Activated naive CD4-positive, alpha-beta T cell treated with anti-CD3 and anti-CD28 coated beads, Interleukin-2, amount 50 U/mL, for 72 hours (primary cell): ENCODE data around the gene NLGN1. TPM values are rescaled to one million over a fixed set of nuclear protein-coding genes. Genes with fewer than 3 reads are reported as not detected.

Experiments used
- ATAC-seq, 2 donors: fragments of 150-1000 bp; cut with Tn5 transposase; 2 replicates each; pipeline ENCODE4 v1.10.0; 2021; ENCODE audit warnings: mild to moderate bottlenecking in 2 of 2, moderate library complexity in 2 of 2
- DNase-seq, 2 donors: peaks; one replicate each; pipeline ENCODE4 v3.0.0; 2021 to 2022; ENCODE audit warnings: low spot score in 2 of 2
- H3K27ac Mint-ChIP-seq, 2 donors: one replicate each; pipeline ENCODE4 v1.8.0; 2022; ENCODE audit warnings: mild to moderate bottlenecking in 2 of 2, mixed read lengths in 2 of 2
- H3K36me3 Mint-ChIP-seq, 2 donors: one replicate each; pipeline ENCODE4 v1.8.0; 2022; ENCODE audit warnings: mixed read lengths in 2 of 2
- H3K9me3 Mint-ChIP-seq, 2 donors: one replicate each; pipeline ENCODE4 v1.8.0; 2022; ENCODE audit warnings: mixed read lengths in 2 of 2
- total RNA-seq, 2 donors: library from RNA; stranded (reverse); gene quantifications; one replicate each; pipeline ENCODE4 v1.2.3, GENCODE V29; 2022

The NLGN1 gene
- total RNA-seq, 2 donors from 2014 or later, result not detected

DNA sequence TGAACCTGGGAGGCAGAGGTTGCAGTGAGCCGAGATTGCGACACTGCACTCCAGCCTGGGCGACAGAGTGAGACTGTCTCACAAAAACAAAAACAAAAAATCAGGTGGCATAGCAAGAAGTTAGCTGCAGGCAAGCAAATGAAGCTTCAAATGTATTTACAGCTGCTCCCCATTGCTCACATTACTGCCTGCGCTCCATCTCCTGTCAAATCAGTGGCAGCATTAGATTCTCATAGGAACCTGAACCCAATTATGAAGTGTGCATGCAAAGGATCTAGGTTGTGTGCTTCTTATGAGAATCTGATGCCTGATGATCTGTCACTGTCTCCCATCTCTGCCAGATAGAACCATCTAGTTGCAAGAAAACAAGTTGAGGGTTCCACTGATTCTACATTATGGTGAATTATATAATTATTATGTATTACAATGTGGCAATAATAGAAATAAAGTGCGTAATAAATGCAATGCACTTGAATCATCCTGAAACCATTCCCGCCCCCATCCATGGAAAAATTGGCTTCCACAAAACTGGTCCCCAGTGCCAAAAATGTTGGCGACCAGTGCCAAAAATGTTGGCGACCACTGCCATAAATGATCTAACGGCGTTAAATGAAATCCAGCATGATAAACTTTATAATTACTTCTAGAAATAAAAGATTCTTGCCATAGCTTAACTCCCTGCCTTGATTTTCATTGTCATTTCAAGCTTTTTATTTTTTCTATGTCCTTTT is 844.9 kb downstream of the NLGN1 start:
- Mint-ChIP-seq H3K27ac (no peak overlapping the region), H3K36me3 (no peaks in the 10 kb centered on the region), H3K9me3 (no peaks in the 10 kb centered on the region)
- DNase-seq, result no peak
- ATAC-seq, result no peak

DNA sequence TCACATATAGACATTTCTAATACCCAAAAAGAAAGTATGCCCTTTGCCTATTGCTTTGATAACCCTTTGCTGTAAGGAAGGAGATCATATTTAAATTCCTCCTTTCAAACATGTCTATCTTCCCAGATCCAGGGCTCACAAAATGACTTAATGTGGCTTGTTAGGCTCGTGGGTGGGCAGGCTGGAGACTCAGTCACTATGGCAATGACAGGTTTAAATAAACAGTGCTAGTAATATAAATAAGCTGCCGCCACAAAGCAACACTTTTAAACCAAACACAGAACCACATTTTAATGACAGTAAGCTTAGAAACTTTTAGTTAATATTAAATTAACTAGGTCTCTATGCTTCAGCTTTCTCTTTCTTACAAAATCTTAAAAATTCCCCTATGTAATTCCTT is 845.6 kb downstream of the NLGN1 start:
- H3K9me3 Mint-ChIP-seq, result no peaks in the 10 kb centered on the region
- H3K27ac Mint-ChIP-seq, result no peak overlapping the region
- no peaks in the 10 kb centered on the region for H3K36me3 Mint-ChIP-seq
- DNase-seq, result no peak
- ATAC-seq, result no peak

DNA sequence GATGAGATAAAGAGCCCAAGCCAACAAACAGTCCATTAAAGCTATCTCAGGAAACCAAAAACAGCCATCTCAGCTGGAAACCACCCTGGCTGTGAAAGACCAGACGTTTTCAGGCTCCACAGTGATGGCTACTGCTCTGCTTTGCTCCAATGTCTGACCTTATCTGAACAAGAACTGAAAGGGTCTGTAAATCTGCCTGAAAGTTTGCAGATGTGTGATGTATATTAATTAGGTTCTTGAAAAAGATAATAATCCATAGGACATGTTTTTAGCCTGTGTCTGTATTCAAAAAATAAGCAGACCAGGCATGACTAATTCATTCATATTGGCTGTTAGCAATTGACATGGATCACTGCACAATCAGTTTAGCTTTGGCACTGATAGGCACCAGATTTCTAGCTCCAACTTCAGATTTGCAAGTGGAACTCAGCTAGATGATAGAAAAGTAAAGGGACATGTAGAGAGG is 850.2 kb downstream of the NLGN1 start:
- Mint-ChIP-seq H3K27ac (no peak overlapping the region), H3K9me3 (peaks cover 0 to 4% of the 10 kb centered on the region in 2 donors), H3K36me3 (no peaks in the 10 kb centered on the region)
- ATAC-seq, result no peak
- no peak for DNase-seq

DNA sequence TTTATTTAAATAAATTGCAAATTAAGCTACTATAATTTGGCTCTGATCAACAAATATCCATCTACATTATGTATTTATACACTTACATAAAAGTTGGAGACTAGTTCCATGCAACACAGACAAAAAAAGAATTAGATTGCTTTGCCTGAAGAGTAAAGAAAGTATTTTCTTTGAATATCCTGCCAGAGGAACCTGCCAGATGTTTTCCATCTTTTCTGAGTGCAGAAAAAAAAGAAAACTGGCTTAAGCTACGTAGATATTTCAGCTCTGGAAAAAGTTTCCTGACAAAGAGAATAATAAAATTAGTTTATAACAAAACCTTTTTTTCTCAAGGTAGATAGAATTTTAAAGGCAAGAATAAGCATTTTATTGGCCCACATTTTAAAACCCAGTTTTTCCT is 854.1 kb downstream of the NLGN1 start:
- no peaks in the 10 kb centered on the region for H3K36me3 Mint-ChIP-seq
- H3K27ac Mint-ChIP-seq, result no peak overlapping the region
- ATAC-seq (no peak), DNase-seq (no peak)
- peaks cover 0 to 4% of the 10 kb centered on the region in 2 donors for H3K9me3 Mint-ChIP-seq

DNA sequence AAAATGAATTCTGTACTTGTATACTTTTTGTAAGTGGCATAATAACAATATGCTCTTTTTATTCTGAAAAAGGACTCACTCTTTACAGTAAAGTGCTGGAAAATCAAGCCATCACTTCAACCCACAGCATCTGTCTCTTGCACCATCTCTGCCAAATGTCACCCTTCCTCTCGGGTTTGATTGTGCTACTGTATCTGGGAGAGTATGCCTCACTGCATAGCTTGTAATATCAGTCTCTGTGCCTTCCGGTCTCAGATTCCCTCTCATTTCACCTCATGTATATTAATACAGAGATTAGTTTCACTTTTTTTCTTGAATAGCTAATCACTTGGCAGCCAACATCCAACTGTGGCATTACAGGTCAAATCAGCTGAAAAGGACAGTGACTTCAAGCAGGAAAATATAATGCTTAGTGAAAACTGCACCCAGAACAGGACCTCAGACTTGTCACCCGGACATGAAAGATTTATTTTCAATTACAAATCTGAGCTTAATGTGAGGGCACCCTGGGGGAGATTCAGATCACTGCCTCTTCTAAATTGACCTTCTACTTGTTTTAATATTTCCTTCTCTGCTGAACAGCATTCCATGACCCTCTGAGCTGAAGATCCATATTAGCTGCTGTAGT is 855.8 kb downstream of the NLGN1 start:
- ATAC-seq (no peak), DNase-seq (no peak)
- Mint-ChIP-seq H3K9me3 (peaks cover 0 to 4% of the 10 kb centered on the region in 2 donors), H3K36me3 (no peaks in the 10 kb centered on the region), H3K27ac (no peak overlapping the region)

DNA sequence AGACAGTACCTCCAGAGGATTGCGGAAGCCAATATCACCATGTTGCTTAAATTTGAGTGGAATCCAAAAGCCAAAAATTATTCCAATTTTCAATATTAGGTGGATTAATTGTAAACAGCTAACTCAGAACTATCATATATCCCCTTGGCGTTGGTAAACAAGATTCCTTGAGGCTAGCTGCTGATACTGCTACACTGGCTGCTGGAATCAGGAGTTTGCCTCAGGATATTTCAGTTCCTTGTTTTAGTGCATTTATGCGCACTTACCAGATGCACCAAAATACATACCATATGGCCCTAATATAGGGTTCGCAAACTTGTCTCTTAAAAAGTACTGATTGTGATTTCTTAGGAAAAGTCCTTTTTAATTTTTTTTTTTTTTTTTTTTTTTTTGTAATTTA is 856.4 kb downstream of the NLGN1 start:
- Mint-ChIP-seq H3K9me3 (peaks cover 0 to 3% of the 10 kb centered on the region in 2 donors), H3K36me3 (no peaks in the 10 kb centered on the region), H3K27ac (no peak overlapping the region)
- DNase-seq, result no peak
- no peak for ATAC-seq

DNA sequence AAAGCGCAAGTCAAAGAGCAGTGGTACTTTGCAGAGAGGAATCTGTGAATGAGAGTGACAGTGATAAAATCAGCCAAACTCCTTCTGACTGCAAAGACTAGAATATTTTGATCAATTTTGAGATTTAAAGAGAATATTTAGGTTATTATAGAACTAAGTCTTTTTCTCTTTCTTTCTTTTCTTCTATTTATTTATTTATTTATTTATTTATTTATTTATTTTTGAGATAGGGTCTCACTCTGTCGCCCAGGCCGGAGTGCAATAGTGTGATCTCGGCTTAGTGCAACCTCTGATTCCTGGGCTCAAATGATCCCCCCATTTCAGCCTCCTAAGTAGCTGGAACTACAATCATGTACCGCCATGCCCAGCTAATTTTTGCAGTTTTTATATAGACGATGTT is 857.9 kb downstream of the NLGN1 start:
- no peaks in the 10 kb centered on the region for H3K36me3 Mint-ChIP-seq
- DNase-seq (no peak), ATAC-seq (no peak)
- H3K27ac Mint-ChIP-seq, result no peak overlapping the region
- peaks cover 0 to 4% of the 10 kb centered on the region in 2 donors for H3K9me3 Mint-ChIP-seq

DNA sequence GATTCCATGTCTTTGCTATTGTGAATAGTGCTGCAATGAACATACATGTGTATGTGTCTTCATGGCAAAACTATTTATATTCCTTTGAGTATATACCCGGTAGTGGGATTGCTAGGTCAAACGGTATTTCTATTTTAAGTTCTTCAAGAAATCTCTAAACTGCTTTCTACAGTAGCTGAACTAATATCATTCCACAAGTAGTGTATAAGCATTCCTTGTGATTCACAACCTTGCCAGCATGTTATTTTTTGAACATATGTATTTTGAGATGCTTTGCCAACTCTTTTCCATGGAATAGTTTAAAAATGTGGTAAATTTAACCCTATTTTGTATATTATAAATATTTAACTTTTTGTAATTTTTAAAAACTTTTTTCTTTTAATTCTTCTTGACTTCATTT is 868.9 kb downstream of the NLGN1 start:
- no peak for ATAC-seq
- Mint-ChIP-seq H3K27ac (no peak overlapping the region), H3K36me3 (no peaks in the 10 kb centered on the region), H3K9me3 (no peaks in the 10 kb centered on the region)
- DNase-seq, result no peak

DNA sequence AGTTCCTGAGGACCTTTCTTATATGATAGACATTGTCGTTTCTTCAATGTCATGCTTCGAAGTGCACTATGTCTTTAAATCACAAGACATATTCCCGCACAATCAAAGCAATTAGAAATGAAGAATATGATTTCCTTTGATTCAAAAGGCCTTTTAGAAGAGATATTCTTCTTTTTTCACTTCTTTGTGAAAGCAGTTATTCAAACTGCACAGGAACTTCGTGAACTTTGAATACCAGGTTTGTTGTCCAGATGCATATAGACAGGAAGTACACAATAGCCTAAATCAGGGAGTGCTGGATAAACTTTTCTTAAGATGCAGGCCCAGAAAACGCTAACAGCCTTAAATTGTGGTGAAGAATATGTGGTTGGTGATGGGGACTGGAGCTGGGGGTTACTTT is 870.5 kb downstream of the NLGN1 start:
- Mint-ChIP-seq H3K27ac (no peak overlapping the region), H3K9me3 (no peaks in the 10 kb centered on the region), H3K36me3 (no peaks in the 10 kb centered on the region)
- ATAC-seq (no peak), DNase-seq (no peak)

DNA sequence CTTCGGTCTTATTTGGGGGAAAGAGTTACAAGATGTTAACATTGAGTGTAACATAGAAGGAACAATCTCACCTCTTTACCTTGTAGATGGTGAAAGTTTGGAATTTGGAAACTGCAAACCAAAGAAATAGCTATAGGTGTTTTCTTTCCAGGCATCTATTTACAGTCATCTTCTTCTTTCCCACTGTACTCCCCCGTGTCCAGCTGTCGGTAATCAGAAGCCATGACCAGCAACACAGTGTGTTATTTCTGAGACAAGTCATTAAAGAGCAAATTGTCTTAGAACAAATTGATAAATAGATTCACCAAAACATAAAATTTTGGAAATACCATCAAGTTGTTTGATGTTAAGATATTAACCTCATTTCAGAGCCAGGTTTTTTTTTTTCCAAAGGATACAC is 871.0 kb downstream of the NLGN1 start:
- no peaks in the 10 kb centered on the region for H3K36me3 Mint-ChIP-seq
- no peak for ATAC-seq
- no peak overlapping the region for H3K27ac Mint-ChIP-seq
- H3K9me3 Mint-ChIP-seq, result no peaks in the 10 kb centered on the region
- DNase-seq, result no peak

DNA sequence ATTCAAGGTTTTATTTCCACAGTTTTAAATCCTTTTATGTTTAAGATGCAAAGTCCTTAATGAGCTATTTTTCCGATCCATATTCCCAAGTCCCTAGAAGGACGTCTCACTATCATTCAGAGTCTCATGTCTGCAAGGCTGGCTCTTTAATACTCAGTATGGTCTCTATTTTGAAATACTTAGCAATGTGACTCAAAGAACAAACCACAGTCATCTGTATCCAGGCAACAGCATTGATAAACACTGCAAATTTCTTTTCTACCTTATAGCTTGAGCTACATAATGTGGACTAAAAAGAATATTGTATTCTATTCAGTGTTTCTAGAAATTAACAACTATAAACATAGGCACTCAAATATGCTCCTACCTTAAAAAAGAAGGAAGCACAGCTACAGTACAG is 873.3 kb downstream of the NLGN1 start:
- Mint-ChIP-seq H3K36me3 (no peaks in the 10 kb centered on the region), H3K27ac (no peak overlapping the region), H3K9me3 (no peaks in the 10 kb centered on the region)
- no peak for DNase-seq
- no peak for ATAC-seq

DNA sequence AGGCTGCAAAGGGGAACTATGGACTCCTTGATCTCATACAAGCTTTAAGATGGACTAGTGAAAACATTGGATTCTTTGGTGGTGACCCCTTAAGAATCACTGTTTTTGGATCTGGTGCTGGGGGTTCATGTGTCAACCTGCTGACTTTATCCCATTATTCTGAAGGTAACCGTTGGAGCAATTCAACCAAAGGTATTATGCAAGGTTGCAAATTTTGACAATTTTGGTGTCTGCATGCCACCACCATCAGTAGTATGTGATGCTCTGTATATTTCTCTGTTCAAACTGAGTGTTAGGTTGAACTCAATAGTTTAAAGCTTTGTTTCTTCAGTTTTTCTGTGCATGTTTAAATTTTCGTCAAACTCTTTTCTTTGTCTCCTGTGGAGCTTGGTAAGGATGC is 877.8 kb downstream of the NLGN1 start:
- ATAC-seq, result no peak
- Mint-ChIP-seq H3K27ac (no peak overlapping the region), H3K9me3 (no peaks in the 10 kb centered on the region), H3K36me3 (no peaks in the 10 kb centered on the region)
- no peak for DNase-seq

DNA sequence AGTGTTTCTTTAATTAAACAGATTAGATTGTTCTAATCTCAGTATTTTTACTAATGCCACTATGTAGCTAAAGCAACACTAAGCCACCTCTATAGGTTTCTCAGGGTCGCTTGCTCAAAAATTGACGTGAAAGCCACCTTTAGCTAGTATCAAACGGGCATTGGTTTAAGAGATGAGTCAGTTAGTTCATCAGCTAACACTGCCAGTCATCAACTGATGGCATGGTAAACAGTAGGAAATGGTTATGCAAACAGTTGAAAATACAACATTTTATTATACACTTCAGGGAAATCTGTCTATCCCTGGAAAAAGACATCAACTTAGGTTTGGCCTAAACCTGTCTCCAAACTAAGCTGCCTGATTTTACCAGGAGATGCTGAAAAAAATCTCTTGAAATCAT is 879.3 kb downstream of the NLGN1 start:
- DNase-seq, result no peak
- no peaks in the 10 kb centered on the region for H3K36me3 Mint-ChIP-seq
- peaks cover 0 to 5% of the 10 kb centered on the region in 2 donors for H3K9me3 Mint-ChIP-seq
- H3K27ac Mint-ChIP-seq, result no peak overlapping the region
- ATAC-seq, result no peak

DNA sequence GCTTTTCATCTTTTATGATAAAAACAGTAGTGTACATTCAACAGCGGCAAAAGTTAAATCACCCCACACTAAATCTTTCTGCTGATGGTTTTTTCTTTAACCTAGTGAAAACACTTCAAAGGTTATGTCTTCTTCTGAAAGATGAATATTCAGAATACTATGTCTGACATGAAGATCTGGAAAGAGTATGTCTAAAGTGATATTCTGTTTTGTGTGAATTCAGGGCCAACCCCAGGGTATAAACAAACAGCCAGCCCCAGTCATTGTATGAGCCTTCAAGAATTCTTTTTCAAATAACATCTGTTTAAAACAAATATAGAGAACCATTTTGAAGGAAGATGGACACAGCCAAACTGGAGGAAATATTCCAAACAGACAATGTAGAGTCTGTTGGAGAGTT is 880.5 kb downstream of the NLGN1 start:
- Mint-ChIP-seq H3K27ac (no peak overlapping the region), H3K36me3 (no peaks in the 10 kb centered on the region), H3K9me3 (peaks cover 0 to 5% of the 10 kb centered on the region in 2 donors)
- DNase-seq, result no peak
- ATAC-seq, result no peak

DNA sequence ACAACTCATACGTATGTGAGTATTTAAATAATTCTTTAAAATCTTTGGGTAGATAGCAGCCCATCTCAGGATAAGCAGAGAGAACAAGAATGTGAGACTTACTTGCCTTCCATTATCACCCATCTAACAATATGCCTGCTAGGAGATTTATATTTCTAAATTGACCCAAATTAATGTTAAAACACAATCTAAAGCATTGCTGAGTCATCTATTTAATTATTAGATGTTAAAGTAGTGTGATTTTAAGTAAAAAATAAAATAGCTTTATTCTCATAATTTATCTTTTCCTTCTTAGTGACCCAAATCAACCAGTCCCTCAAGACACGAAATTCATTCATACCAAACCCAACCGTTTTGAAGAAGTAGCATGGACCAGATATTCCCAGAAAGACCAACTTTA is 882.6 kb downstream of the NLGN1 start:
- ATAC-seq (no peak), DNase-seq (no peak)
- no peaks in the 10 kb centered on the region for H3K36me3 Mint-ChIP-seq
- H3K9me3 Mint-ChIP-seq, result peaks cover 0 to 5% of the 10 kb centered on the region in 2 donors
- H3K27ac Mint-ChIP-seq, result no peak overlapping the region

DNA sequence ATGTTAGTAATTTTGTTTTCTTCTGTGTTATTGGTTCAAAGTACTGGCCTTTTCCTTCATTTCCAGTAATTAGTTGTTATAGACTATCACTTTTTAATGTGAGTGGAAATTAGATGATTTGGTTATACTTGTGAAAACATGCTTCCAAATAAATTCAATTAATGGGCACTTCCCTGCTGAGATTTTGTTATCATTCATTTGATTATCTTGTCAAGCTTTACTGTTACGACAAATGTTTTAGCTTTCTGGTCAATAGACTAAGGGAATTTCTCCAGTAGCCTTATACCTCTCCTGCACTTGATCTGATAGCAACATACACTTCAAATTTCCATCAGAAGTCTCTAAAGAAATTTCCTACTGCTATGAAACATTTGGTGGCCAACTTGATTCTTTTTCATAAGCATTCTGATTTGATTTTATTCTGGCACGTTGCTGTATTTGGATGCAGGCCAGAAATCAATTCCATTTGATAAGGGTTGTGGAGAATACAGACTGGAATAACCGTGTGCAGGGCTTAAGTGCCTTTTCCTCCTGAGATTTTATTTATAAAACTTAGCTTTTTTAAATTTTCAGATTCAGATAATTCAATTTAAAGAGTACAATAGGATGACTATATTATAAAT is 887.8 kb downstream of the NLGN1 start:
- ATAC-seq, result no peak
- H3K9me3 Mint-ChIP-seq, result peaks cover 4 to 12% of the 10 kb centered on the region in 2 donors
- H3K36me3 Mint-ChIP-seq, result no peaks in the 10 kb centered on the region

DNA sequence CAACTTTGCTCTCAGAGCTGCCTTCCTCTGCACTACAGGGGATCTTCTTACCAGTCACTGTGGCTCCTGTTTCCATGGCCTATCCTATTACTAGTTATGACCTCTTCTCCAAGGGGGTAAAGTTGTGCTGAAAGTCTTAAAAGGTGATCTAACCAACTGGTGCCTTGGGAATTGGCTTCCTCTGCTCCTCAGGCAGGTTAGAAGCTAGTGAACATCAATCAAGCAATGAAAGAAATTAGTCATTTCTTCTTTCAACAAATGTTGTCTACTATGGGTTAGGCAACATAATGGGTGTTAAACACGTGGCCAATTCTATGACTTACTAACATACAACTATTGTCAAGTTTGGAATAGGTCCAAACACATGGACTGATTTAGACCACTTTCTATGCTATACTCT is 890.2 kb downstream of the NLGN1 start:
- Mint-ChIP-seq H3K36me3 (no peaks in the 10 kb centered on the region), H3K27ac (no peak overlapping the region), H3K9me3 (peaks cover 4 to 7% of the 10 kb centered on the region in 2 donors)
- ATAC-seq (no peak), DNase-seq (no peak)

More for the DNA sequence above, 887.8 kb downstream of the NLGN1 start:
- H3K27ac Mint-ChIP-seq, result no peak overlapping the region
- no peak for DNase-seq

DNA sequence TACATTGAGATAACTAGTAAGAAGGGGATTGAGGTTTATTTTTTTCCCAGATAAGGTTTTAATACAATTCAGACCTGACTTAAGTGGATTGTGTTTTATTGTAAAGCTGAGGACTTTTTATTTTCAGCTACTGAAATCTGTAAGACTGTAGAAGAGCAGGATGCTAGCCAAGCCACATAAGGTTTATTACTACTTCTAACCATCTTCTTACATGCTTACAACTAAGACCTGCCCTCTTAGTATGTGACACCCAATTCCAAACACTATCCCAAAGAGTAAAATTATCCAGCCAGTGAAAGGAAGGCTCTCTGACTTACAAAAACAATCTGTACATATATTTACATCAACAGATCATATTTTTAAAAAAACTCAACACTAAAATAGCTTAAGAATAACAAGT is 897.1 kb downstream of the NLGN1 start:
- H3K36me3 Mint-ChIP-seq, result peaks cover 0 to 4% of the 10 kb centered on the region in 2 donors
- H3K9me3 Mint-ChIP-seq, result peaks cover 9 to 20% of the 10 kb centered on the region in 2 donors
- ATAC-seq (no peak), DNase-seq (no peak)
- H3K27ac Mint-ChIP-seq, result no peak overlapping the region
